GM12892 (cell line): ENCODE results near the gene SGCD.

ENCODE experiments used
- DNase-seq: peaks from one replicate; pipeline ENCODE4 v3.0.0; 2011; ENCODE audit not compliant: insufficient read length
- FAIRE-seq: peaks from 2 replicates; lab custom pipeline; 2011; peaks lifted over from hg19 to GRCh38; lab: Jason Lieb, UNC
- POLR2A ChIP-seq: IDR thresholded peaks from 2 replicates; pipeline ENCODE4 v1.6.1; 2011; ENCODE audit warnings: low read depth, low read length, control low read depth
- POLR2AphosphoS5 ChIP-seq: IDR thresholded peaks from 2 replicates; pipeline ENCODE4 v1.6.1; 2011; ENCODE audit warnings: low read depth, low read length, control low read depth
- TAF1 ChIP-seq: IDR thresholded peaks from 2 replicates; pipeline ENCODE4 v1.6.1; 2011; ENCODE audit warnings: low read depth, mild to moderate bottlenecking, control low read depth, low read length, borderline replicate concordance

The SGCD gene

GRCh38 chr5:156667616-156668015, 340.7 kb downstream of the SGCD start:
- DNase-seq (no peak), FAIRE-seq (no peak)
- TF ChIP-seq POLR2A = no peak
- TF ChIP-seq TAF1 = no peak
- TF ChIP-seq POLR2AphosphoS5 = no peak

GRCh38 chr5:156669416-156669815, 342.5 kb downstream of the SGCD start:
- DNase-seq = no peak
- FAIRE-seq = no peak
- no peak for TF ChIP-seq TAF1
- no peak for TF ChIP-seq POLR2AphosphoS5
- no peak for TF ChIP-seq POLR2A

DNA sequence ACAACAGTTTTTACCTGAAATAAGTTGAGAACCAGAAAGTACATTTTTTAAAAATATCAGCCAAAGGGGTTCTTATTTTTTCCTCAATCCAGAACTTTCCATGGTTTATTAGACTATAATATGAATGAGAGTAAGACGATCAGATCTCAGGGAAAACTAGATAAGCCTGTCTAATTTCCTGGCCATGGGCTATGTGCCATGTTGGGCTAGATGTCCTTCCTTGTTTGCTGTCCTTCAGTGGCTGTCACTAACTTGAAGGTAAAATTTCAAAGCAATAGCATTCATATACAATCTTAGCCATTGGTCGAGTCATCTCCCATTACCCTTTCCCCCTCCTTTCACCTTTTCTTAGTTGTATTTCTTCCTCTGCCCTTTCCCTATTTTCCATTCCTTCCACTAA, 343.7 kb downstream of the SGCD start:
- TF ChIP-seq POLR2AphosphoS5 (no peak), POLR2A (no peak), TAF1 (no peak)
- FAIRE-seq (no peak), DNase-seq (no peak)

DNA sequence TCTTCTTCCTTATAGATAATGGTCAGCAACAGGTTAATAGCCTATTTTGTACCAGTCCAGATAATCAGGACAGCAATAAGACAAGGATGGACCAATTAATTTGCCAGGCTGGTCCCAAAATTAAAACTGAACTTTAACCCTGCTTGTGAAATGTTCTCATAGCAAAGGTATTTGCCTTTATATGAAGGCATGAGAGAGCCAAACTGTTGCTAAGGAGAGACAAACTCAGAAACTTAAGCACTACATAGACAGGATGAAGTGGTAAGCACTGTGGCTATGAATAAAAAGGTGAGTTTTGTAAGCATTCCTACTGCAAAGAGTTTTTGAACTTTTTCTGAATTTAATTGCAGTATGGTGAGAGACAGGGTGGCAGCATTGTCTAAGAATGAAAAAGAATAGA, 348.4 kb downstream of the SGCD start:
- TF ChIP-seq POLR2A (no peak), POLR2AphosphoS5 (no peak), TAF1 (no peak)
- DNase-seq (no peak), FAIRE-seq (no peak)

DNA sequence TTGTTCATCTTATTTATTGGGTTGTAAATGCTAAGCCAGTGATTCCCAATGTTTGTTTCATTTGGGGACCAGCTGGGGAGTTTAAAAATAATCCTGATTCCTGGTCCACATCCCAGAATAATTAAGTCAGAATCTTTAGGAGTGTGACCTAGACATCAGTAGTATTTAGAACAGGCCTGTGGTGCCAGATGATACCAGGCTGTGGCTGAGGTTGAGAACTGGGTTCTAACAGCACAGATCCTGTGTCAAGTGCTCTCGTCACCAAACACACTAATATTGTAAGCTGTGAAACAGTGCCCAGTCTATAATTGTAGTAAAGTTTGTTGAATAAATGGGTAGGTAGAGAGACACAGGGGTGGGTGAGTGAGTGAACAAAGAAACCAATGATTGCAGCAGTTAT, 351.0 kb downstream of the SGCD start:
- FAIRE-seq (no peak), DNase-seq (no peak)
- TF ChIP-seq POLR2A (no peak), POLR2AphosphoS5 (no peak), TAF1 (no peak)

- FAIRE-seq = no peak
- DNase-seq = no peak
- no peak for TF ChIP-seq TAF1
- no peak for TF ChIP-seq POLR2AphosphoS5
- TF ChIP-seq POLR2A = no peak
Measured at GRCh38 chr5:156678484-156678883, 351.5 kb downstream of the SGCD start.

DNA sequence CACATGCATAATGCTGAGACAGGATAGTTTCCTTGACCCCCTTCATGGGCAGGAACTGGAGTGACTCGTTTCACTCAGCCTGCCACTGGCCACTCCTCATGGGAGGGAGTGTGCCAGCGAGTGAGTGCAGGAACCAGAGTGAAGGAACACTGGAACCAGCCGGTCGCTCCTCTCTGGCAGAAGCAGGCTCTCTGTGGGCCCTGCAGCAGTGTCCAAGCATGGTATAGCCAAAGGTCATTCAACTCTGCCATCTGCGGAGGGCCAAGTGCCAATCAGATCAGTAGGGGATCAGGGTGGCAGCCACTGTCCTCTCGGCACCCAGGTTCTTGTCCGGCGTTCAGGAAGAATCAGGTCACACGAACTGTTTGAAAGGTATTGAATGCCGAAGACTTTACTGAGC, 353.9 kb downstream of the SGCD start:
- no peak for TF ChIP-seq POLR2A
- TF ChIP-seq TAF1 = no peak
- no peak for TF ChIP-seq POLR2AphosphoS5
- no peak for DNase-seq
- FAIRE-seq = no peak

DNA sequence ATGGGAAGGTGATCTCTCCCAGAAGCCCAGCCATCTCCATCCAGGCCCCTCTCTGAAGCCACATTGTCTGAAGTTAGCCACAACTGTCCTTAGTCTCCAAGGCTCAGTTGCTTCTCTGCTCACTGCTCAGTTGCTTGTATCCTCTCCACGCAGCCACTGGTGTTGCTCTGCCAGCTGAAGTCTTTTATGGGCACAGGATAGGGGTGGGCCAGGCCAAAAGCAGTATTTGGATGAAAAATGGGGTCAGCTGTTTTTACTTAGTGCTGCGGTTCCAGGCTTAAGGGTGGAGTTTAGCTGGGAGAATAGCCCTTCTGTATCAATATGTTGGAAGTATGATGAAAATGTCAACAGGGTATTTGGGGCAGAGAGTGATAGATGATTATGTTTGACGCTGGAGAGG, 354.3 kb downstream of the SGCD start:
- no peak for DNase-seq
- FAIRE-seq = no peak
- no peak for TF ChIP-seq POLR2AphosphoS5
- no peak for TF ChIP-seq POLR2A
- TF ChIP-seq TAF1 = no peak

- TF ChIP-seq POLR2AphosphoS5 (no peak), POLR2A (no peak), TAF1 (no peak)
- no peak for FAIRE-seq
- DNase-seq = no peak
Measured at GRCh38 chr5:156682971-156683370, 356.0 kb downstream of the SGCD start.

DNA sequence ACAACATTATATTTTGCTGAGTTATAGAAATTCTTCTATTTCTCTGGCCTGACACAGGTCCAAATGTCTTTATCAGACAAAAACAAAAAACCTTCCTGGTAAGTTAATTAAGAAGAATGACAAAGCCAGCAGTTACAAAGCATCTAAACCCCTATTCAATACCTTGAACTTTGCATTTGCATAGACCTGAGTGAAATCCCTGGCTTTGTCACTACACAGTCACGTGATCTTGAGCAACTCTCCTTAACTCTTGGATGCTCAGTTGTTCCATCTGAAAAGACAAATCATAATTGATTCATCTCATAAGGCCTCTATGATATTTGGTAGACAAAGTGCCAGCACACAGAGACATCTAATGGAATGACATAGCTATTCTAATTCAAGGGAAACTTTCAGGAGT, 356.5 kb downstream of the SGCD start:
- DNase-seq (no peak), FAIRE-seq (no peak)
- TF ChIP-seq TAF1 (no peak), POLR2AphosphoS5 (no peak), POLR2A (no peak)

DNA sequence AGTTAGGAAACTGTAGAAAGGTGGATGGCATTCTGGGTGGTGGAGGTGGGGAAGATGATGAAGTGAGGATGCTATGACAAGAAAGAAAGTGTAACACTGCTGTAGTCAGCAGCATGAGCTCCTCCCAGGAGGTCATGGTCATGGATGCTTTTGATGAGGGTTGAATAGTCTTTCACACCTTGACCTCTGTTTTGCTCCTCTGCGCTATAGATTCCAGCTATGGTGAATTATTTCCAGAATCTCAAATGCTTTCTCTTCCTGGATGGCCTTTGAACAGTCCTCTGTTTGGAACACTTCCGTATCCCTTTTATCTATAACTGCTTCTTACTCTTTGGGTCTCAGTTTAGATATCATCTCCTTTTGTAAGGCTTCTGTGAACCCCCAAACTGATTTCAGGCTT, 357.3 kb downstream of the SGCD start:
- TF ChIP-seq POLR2A (no peak), TAF1 (no peak), POLR2AphosphoS5 (no peak)
- FAIRE-seq = no peak

GRCh38 chr5:156685481-156685880, 358.5 kb downstream of the SGCD start:
- no peak for TF ChIP-seq POLR2AphosphoS5
- no peak for TF ChIP-seq TAF1
- no peak for TF ChIP-seq POLR2A
- DNase-seq (no peak), FAIRE-seq (no peak)

More for the DNA sequence above, 357.3 kb downstream of the SGCD start:
- no peak for DNase-seq
